ENCODE data around the gene PCBP3.

The PCBP3 gene

DNA sequence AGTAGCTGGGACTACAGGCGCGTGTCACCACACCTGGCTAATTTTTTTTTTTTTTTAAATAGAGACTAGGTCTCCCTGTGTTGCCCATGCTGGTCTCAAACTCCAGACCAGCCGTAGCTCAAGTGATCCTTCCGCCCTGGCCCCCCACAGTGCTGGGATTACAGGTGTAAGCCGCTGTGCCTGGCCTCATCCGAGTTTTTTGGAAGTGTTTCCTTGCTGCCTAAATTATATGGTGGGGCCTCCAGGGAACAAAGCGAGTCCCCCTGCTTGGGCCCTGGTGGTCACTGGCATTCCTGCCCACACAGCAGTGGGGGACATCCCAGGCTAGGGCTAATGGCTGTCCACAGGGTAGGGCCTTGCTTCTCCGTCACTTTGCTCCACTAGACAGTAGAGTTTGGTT lies 143.8 kb downstream of the PCBP3 start:
- DNase-seq (ENCODE audit: low read depth) = no peak
- H3K4me3 ChIP-seq (ENCODE audit: low read depth, low read length) = no peak overlapping the region
- TF ChIP-seq, protein P1, sequence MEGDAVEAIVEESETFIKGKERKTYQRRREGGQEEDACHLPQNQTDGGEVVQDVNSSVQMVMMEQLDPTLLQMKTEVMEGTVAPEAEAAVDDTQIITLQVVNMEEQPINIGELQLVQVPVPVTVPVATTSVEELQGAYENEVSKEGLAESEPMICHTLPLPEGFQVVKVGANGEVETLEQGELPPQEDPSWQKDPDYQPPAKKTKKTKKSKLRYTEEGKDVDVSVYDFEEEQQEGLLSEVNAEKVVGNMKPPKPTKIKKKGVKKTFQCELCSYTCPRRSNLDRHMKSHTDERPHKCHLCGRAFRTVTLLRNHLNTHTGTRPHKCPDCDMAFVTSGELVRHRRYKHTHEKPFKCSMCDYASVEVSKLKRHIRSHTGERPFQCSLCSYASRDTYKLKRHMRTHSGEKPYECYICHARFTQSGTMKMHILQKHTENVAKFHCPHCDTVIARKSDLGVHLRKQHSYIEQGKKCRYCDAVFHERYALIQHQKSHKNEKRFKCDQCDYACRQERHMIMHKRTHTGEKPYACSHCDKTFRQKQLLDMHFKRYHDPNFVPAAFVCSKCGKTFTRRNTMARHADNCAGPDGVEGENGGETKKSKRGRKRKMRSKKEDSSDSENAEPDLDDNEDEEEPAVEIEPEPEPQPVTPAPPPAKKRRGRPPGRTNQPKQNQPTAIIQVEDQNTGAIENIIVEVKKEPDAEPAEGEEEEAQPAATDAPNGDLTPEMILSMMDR (IDR thresholded peaks at IDR 0.05; ENCODE audit: low read depth, low read length, missing control alignments) = no peak
- in situ Hi-C loops (cut with HindIII; ENCODE audit: low sequenced_read_pairs) = no loop called here

- in situ Hi-C loops (cut with HindIII; ENCODE audit: low sequenced_read_pairs) = no loop called here
- TF ChIP-seq, protein P1 (IDR thresholded peaks at IDR 0.05; ENCODE audit: low read depth, low read length, missing control alignments) = no peak
- no peak overlapping the region for H3K4me3 ChIP-seq (ENCODE audit: low read depth, low read length)
- DNase-seq (ENCODE audit: low read depth) = no peak
Observed at GRCh38 chr21:45788198-45788597, 144.7 kb downstream of the PCBP3 start.

DNA sequence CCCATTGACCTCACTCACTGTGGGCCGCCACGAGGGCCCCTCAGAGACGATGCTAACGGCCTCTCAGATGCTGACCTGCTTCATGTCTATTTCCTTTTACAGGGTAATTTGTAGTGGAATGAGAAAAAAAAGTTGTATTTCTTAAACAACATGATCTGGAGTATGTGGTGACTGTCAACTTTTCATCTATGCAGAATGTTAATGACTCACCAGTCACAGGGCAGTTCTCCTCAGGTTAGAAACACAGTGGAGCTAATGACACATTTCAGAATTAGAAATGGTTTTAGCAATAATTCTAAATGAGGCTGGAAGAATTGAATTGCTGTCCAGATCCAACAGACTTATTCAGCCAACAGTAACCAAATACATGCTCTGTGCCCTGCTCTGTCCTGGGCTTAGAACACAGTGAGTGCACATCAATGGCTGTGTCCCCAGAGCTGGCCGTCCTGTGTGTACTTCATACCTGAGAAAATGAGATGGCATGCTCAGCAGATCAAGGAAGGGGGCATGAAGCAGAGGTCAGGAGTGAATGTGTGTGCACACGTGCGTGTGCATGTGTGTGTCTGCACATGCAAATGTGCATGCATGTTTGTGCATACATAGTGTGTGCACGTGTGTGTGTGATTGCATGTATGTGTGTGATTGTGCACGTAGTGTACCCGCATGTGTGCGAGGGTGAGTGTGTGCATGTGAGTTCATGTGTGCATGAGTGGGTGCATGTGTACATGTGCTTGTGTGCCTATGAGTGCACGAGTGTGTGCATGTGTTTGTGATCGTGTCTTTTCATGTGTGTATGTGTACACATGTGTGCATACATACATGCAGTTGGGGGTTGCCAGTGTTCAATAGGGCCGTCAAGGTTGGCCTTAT lies 145.3 kb downstream of the PCBP3 start:
- no peak overlapping the region for H3K4me3 ChIP-seq (ENCODE audit: low read depth, low read length)
- no peak for DNase-seq (ENCODE audit: low read depth)
- TF ChIP-seq, protein P1 (IDR thresholded peaks at IDR 0.05; ENCODE audit: low read depth, low read length, missing control alignments) = no peak
- in situ Hi-C loops (cut with HindIII; ENCODE audit: low sequenced_read_pairs) = no loop called here

DNA sequence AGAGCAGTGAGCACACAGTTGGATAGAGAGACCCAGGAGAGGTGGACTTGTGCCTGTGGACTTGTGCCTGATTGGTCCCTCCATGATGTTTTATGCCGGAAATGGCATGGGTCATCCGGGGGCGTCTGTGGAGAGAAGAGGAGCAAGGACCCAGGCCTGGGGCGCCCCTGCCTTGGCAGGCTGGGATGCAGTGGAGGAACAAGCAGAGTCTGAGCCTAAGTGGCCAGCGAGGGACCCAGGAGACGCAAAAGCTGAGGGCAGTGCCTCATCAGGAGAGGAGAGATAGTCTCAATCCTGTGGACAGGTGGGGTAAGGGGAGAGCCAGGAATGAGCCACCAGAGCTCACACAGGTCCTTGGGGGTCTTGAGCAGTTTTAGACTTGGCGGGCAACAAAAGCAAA lies 146.9 kb downstream of the PCBP3 start:
- no peak overlapping the region for H3K4me3 ChIP-seq (ENCODE audit: low read depth, low read length)
- in situ Hi-C loops (cut with HindIII; ENCODE audit: low sequenced_read_pairs) = no loop called here
- TF ChIP-seq, protein P1 (IDR thresholded peaks at IDR 0.05; ENCODE audit: low read depth, low read length, missing control alignments) = no peak
- DNase-seq (ENCODE audit: low read depth) = no peak

GRCh38 chr21:45791562-45792418 lies 148.3 kb downstream of the PCBP3 start:
- in situ Hi-C loops (cut with HindIII; ENCODE audit: low sequenced_read_pairs) = no loop called here
- no peak overlapping the region for H3K4me3 ChIP-seq (ENCODE audit: low read depth, low read length)
- TF ChIP-seq, protein P1 (IDR thresholded peaks at IDR 0.05; ENCODE audit: low read depth, low read length, missing control alignments) = no peak
- DNase-seq (ENCODE audit: low read depth) = no peak

DNA sequence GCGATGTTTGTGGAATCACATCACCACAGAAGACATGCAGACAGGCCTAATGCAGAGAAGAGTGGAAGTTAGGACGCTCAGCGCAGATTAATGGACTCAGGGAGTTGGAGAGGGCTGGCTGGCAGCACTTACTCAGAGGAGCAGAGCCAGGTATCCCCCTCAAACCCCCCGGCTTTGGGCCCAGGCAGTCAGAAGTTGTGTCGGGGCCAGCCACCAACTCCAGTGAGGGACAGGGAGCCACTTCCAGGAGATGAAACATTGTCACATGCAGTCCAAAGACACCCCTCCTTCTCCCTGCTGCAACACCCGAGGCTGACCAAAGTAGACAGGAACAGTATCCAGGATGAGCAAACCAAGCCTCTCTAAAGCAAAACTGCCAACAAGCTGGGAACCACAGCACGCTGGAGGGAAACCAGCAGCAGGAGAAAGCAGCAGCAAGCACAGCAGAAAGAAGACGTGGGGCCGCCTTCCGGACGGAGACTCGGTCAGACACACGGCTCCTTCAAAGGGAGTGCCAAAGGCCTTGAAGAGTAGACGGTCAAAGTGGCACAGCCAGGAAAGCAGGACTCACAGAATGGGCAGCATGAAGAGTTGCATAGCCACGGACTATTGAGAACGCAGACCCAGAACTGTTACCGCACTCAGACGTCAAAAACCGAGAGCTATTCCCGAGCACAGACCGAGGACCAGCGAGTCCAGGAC lies 149.3 kb downstream of the PCBP3 start:
- no peak overlapping the region for H3K4me3 ChIP-seq (ENCODE audit: low read depth, low read length)
- DNase-seq (ENCODE audit: low read depth) = no peak
- in situ Hi-C loops (cut with HindIII; ENCODE audit: low sequenced_read_pairs) = no loop called here
- TF ChIP-seq, protein P1 (IDR thresholded peaks at IDR 0.05; ENCODE audit: low read depth, low read length, missing control alignments) = no peak

Data from astrocyte of the cerebellum (primary cell).